ENCODE measurements around the gene KCTD16. TPM values are rescaled to one million over a fixed set of nuclear protein-coding genes. Genes with fewer than 3 reads are reported as not detected.
A peak's percentile ranks its signal among the peaks of the same experiment; 100 is the strongest.

Gene KCTD16
- total and polyA plus RNA-seq, 12 donors: 0.04 to 2.1 (median 0.48) TPM; not detected in 1

GRCh38 chr5:144308174-144308573, 137.5 kb downstream of the KCTD16 start:
- no peak for DNase-seq
- intact Hi-C loops (cut with DNase I): no loop called here
- Histone ChIP-seq H3K4me1 (replicated peaks in 1 of 2) (no peaks in the 10 kb centered on the region), H3K4me3 (no peak overlapping the region), H3K27ac (no peak overlapping the region), H3K27me3 (no peaks in the 10 kb centered on the region), H3K36me3 (replicated peaks in 1 of 2) (no peaks in the 10 kb centered on the region), H3K9me3 (replicated peaks in 1 of 3) (no peaks in the 10 kb centered on the region)
- TF ChIP-seq POLR2A (IDR thresholded peaks at IDR 0.05) (no peak), CTCF (IDR thresholded peaks at IDR 0.05) (no peak)
- WGBS, 4 donors: 82 to 93% (median 90%) methylated on average over 5 of the region's 5 CpGs

- peak in 5 of 7 donors; percentile 10 to 60 (median 20) for DNase-seq
- WGBS, 4 donors: 37 to 47% (median 44%) methylated on average over 5 of the region's 5 CpGs
- Histone ChIP-seq H3K36me3 (replicated peaks in 1 of 2) (no peaks in the 10 kb centered on the region), H3K27ac (no peak overlapping the region), H3K4me1 (replicated peaks in 1 of 2) (no peaks in the 10 kb centered on the region), H3K27me3 (no peaks in the 10 kb centered on the region), H3K4me3 (no peak overlapping the region), H3K9me3 (replicated peaks in 1 of 3) (no peaks in the 10 kb centered on the region)
- intact Hi-C loops (cut with DNase I): no loop called here
- TF ChIP-seq POLR2A (IDR thresholded peaks at IDR 0.05): no peak
- TF ChIP-seq CTCF (IDR thresholded peaks at IDR 0.05): no peak
These were observed 138.4 kb downstream of the KCTD16 start for GRCh38 chr5:144308906-144309670.

- no peaks in the 10 kb centered on the region for H3K4me1 ChIP-seq (replicated peaks in 1 of 2)
- DNase-seq: no peak
- no peak overlapping the region for H3K27ac ChIP-seq
- intact Hi-C loops (cut with DNase I): no loop called here
- H3K9me3 ChIP-seq (replicated peaks in 1 of 3): no peaks in the 10 kb centered on the region
- WGBS, 4 donors: 89 to 100% (median 95%) methylated on average over 2 of the region's 2 CpGs
- H3K4me3 ChIP-seq: no peak overlapping the region
- TF ChIP-seq CTCF (IDR thresholded peaks at IDR 0.05) (no peak), POLR2A (IDR thresholded peaks at IDR 0.05) (no peak)
- no peaks in the 10 kb centered on the region for H3K27me3 ChIP-seq
- H3K36me3 ChIP-seq (replicated peaks in 1 of 2): no peaks in the 10 kb centered on the region
These were observed 139.9 kb downstream of the KCTD16 start for GRCh38 chr5:144310621-144311020.

- Histone ChIP-seq H3K36me3 (replicated peaks in 1 of 2) (no peaks in the 10 kb centered on the region), H3K4me3 (no peak overlapping the region), H3K4me1 (replicated peaks in 1 of 2) (no peaks in the 10 kb centered on the region), H3K9me3 (replicated peaks in 1 of 3) (no peaks in the 10 kb centered on the region), H3K27ac (no peak overlapping the region), H3K27me3 (peaks cover 10% of the 10 kb centered on the region)
- no peak for DNase-seq
- intact Hi-C loops (cut with DNase I): no loop called here
- no peak for TF ChIP-seq POLR2A (IDR thresholded peaks at IDR 0.05)
- no peak for TF ChIP-seq CTCF (IDR thresholded peaks at IDR 0.05)
- 63 to 74% (median 68%) methylated on average over 1 of the region's 1 CpG for WGBS, 4 donors
These were observed 142.6 kb downstream of the KCTD16 start for GRCh38 chr5:144313147-144313726.
